Ovary (tissue), 9 donors: Measurements from ENCODE around the gene SCG3. TPM values are rescaled to one million over a fixed set of nuclear protein-coding genes. Genes with fewer than 3 reads are reported as not detected.

Experiments
- DNase-seq, 5 donors: peaks; one replicate each; pipeline ENCODE4 v3.0.0-alpha.2; 2019 to 2020
- H3K27ac ChIP-seq, 2 donors: fragments of 200-600 bp; one replicate each; pipeline versions ENCODE4 v1.5.1 to v1.8.0; 2019 to 2022
- H3K27me3 ChIP-seq: fragments of 200-600 bp; one replicate; pipeline ENCODE4 v1.8.0; 2022
- H3K36me3 ChIP-seq: fragments of 200-600 bp; sonication (generic); one replicate; pipeline ENCODE4 v1.5.1; 2019
- H3K4me1 ChIP-seq: one replicate; pipeline ENCODE4 v1.8.1; 2013; ENCODE audit warnings: mild to moderate bottlenecking, moderate library complexity; ENCODE audit not compliant: insufficient read depth
- H3K4me3 ChIP-seq: fragments of 200-600 bp; sonication (generic); one replicate; pipeline ENCODE4 v1.5.1; 2017
- H3K9me3 ChIP-seq, 2 donors: fragments of 200-600 bp in 1 of 2; sonication (generic) in 1 of 2; one replicate each; pipeline versions ENCODE4 v1.5.1 to v1.8.1; 2013 to 2019; ENCODE audit warnings: mild to moderate bottlenecking in 1 of 2, moderate library complexity in 1 of 2
- CTCF ChIP-seq, 3 donors: fragments of 450-650 bp in 2 of 3; fragments of 200-600 bp in 1 of 3; IDR thresholded peaks; one replicate each; pipeline versions ENCODE4 v1.5.1 to v1.8.0; 2016 to 2022; ENCODE audit warnings: antibody characterized with exemption in 3 of 3, mild to moderate bottlenecking in 1 of 3
- EP300 ChIP-seq: sonication (generic); formaldehyde crosslinking; IDR thresholded peaks from one replicate; pipeline ENCODE4 v1.6.1; 2017; ENCODE audit warnings: antibody characterized with exemption
- POLR2A ChIP-seq: fragments of 450-650 bp; IDR thresholded peaks from one replicate; pipeline ENCODE4 v1.6.1; 2017; ENCODE audit warnings: antibody characterized with exemption, mild to moderate bottlenecking, moderate library complexity
- WGBS, 3 donors: extraction: QIAGEN DNeasy Blood & Tissue Kit in 1 of 3; methylation state at CpG; one replicate each; pipeline versions ENCODE4 v1.1.5 to v1.1.7; 2013 to 2017; 5-methylcytosine and 5-hydroxymethylcytosine counted together
- intact Hi-C, 4 donors: fragments of 100-400 bp; cut with DNase I; formaldehyde crosslinking; loops; one replicate each; pipeline versions ENCODE4 v1.11.0 to v1.15.1; 2022 to 2023
- polyA plus RNA-seq, 2 donors: library from polyadenylated mRNA; stranded (reverse); fragments of 200-250 nt in 1 of 2; fragments of 350-450 nt in 1 of 2; fragmentation: Illumina TruSeq in 1 of 2; extraction: RNeasy Lipid Tissue Mini Kit (QIAGEN cat#74804) in 1 of 2; gene quantifications; one replicate each; pipeline ENCODE4 v1.2.3, GENCODE V29; 2013 to 2014
- total RNA-seq, 7 donors: library from RNA; depleted of rRNA in 2 of 7; stranded (reverse); fragments of >200 nt in 2 of 7; fragmentation: NEBNext Ultra II Directional in 3 of 7; extraction: Animal tissue kit (Norgen Biotek cat#: 25700) in 3 of 7; gene quantifications; one replicate each; pipeline versions ENCODE4 v1.1.0 to v1.2.4, GENCODE V29; 2016 to 2023
- donor health status: DM: no; HTN: no; CAD: no; lungs with moderate emphysema.
- donor health status: DM: no; HTN: no; CAD: no.
- donor health status: Bipolar disorder and iron deficiency.
- donor health status: DM: yes; HTN: yes; CAD: no.
- donor health status: DM: no; HTN: no; CAD: no.
- donor health status: DM: yes; HTN: yes; CAD: no.

The SCG3 gene
- total and polyA plus RNA-seq, 9 donors: 0.08 to 0.46 (median 0.27) TPM; not detected in 4

GRCh38 chr15:51739061-51739712 is 57.9 kb downstream of the SCG3 start:
- intact Hi-C loops: no loop called here
- Histone ChIP-seq H3K4me1 (peaks cover 2% of the 10 kb centered on the region), H3K4me3 (no peak overlapping the region), H3K27ac (no peak overlapping the region), H3K36me3 (no peaks in the 10 kb centered on the region), H3K27me3 (no peaks in the 10 kb centered on the region), H3K9me3 (no peaks in the 10 kb centered on the region)
- DNase-seq: no peak
- TF ChIP-seq POLR2A: no peak
- TF ChIP-seq CTCF (IDR thresholded peaks at IDR 0.05): no peak
- TF ChIP-seq EP300: no peak
- WGBS, 3 donors: 86 to 91% (median 88%) methylated on average over 2 of the region's 2 CpGs

GRCh38 chr15:51749307-51749706 is 68.0 kb downstream of the SCG3 start:
- intact Hi-C loops: no loop called here
- no peaks in the 10 kb centered on the region for H3K4me1 ChIP-seq
- H3K36me3 ChIP-seq: no peaks in the 10 kb centered on the region
- H3K4me3 ChIP-seq: no peak overlapping the region
- no peak overlapping the region for H3K27ac ChIP-seq
- TF ChIP-seq EP300 (no peak), CTCF (IDR thresholded peaks at IDR 0.05) (no peak), POLR2A (no peak)
- DNase-seq: no peak
- WGBS, 3 donors: 72 to 85% (median 77%) methylated on average over 5 of the region's 5 CpGs
- no peaks in the 10 kb centered on the region for H3K9me3 ChIP-seq
- no peaks in the 10 kb centered on the region for H3K27me3 ChIP-seq

GRCh38 chr15:51750186-51750585 is 68.9 kb downstream of the SCG3 start:
- H3K36me3 ChIP-seq: no peaks in the 10 kb centered on the region
- 55 to 66% (median 57%) methylated on average over 4 of the region's 4 CpGs for WGBS, 3 donors
- H3K4me3 ChIP-seq: no peak overlapping the region
- no peaks in the 10 kb centered on the region for H3K9me3 ChIP-seq
- H3K4me1 ChIP-seq: no peaks in the 10 kb centered on the region
- TF ChIP-seq POLR2A (no peak), CTCF (IDR thresholded peaks at IDR 0.05) (no peak), EP300 (no peak)
- H3K27me3 ChIP-seq: no peaks in the 10 kb centered on the region
- intact Hi-C loops: loop anchor here in 1 of 4 donors (5.0 kb wide), 1 partner anchor 43 kb away; no protein-coding TSS in a partner anchor
- no peak overlapping the region for H3K27ac ChIP-seq
- no peak for DNase-seq

GRCh38 chr15:51750792-51751696 is 69.7 kb downstream of the SCG3 start, which contains the start of gene TMOD2:
Gene TMOD2, plus strand, starts transcription at chr15:51751597. Its CDS starts 14,845 bp downstream, at chr15:51766442.
- no peaks in the 10 kb centered on the region for H3K36me3 ChIP-seq
- H3K4me3 ChIP-seq: peak within 1 kb of the TSS; percentile 60
- no peaks in the 10 kb centered on the region for H3K4me1 ChIP-seq
- no peak for TF ChIP-seq POLR2A
- TF ChIP-seq CTCF (IDR thresholded peaks at IDR 0.05): no peak
- TF ChIP-seq EP300: no peak
- DNase-seq: peak; percentile 21 to 63 (median 54)
- no peaks in the 10 kb centered on the region for H3K9me3 ChIP-seq
- H3K27me3 ChIP-seq: no peaks in the 10 kb centered on the region
- intact Hi-C loops: loop anchor here in 1 of 4 donors (5.0 kb wide), 1 partner anchor 44 kb away; no protein-coding TSS in a partner anchor
- peak within 1 kb of the TSS in 1 of 2 donors; percentile 43 for H3K27ac ChIP-seq
- WGBS, 3 donors: 5 to 8% (median 5%) methylated on average over 44 to 65 of the region's 65 CpGs
